ENCODE data around the gene FZR1. TPM values are rescaled to one million over a fixed set of nuclear protein-coding genes. Genes with fewer than 3 reads are reported as not detected.

Gene FZR1
- total and polyA plus RNA-seq, 9 of the 15 experiments (the other 6 are each of a cell fraction or from before 2014, with no cell fraction given): 0.18 to 48.0 (median 22.2) TPM

DNA sequence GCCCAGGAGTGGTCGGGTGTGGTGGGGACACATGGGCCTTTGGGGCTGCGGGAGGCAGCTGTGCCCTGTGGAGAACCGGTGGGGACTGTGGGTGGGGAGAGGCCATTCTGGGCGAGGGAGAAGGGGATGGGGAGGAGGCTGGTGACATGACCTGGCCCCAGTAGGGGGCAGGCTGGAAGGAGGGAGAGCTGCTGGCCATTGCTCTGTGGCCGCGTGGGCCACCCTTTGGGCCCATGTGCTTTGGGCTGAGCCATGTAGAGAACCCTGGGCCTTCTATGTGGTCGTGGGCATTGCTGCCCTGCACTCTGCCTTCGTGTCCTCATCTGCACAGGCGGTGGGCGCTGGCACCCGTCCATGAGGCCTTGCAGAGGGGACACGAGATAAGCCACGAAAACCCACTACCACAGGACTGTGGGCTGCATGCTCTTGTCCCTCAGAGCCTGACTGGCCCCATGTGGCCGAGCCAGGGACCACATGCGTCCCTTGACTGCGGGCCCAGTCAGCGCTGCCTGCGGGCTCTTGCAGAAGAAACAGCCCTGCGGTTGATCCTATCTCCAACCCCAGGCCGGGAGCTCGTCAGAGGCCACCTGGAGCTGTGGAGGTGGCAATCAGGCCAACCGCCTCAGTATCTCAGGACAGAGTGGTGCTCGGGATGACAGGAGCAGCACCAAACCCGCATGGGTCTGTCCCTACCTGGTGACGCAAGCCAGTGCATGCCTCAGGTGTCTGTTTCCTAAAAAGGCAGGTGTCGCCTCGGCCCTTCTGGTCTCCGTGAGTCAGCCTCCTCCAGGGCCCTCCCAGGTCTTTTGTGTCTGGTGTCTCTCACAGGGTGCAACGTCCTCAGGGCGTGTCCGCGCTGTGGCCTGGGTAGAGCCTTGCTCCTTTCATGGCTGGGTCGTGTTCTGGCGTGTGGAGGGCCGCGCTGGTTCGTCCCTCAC, 14.3 kb downstream of the FZR1 start (continued):
- peak in 1 of 2 experiments; percentile 94; a peak in 1 of 4 replicates for TF ChIP-seq TEAD1 (CRISPR knock-in tag; IDR thresholded peaks at IDR 0.05)
- TF ChIP-seq, protein P1, sequence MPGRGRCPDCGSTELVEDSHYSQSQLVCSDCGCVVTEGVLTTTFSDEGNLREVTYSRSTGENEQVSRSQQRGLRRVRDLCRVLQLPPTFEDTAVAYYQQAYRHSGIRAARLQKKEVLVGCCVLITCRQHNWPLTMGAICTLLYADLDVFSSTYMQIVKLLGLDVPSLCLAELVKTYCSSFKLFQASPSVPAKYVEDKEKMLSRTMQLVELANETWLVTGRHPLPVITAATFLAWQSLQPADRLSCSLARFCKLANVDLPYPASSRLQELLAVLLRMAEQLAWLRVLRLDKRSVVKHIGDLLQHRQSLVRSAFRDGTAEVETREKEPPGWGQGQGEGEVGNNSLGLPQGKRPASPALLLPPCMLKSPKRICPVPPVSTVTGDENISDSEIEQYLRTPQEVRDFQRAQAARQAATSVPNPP (IDR thresholded peaks at IDR 0.05; ENCODE audit: borderline replicate concordance, insufficient read depth, insufficient read length): no peak
- TF ChIP-seq, protein P2, sequence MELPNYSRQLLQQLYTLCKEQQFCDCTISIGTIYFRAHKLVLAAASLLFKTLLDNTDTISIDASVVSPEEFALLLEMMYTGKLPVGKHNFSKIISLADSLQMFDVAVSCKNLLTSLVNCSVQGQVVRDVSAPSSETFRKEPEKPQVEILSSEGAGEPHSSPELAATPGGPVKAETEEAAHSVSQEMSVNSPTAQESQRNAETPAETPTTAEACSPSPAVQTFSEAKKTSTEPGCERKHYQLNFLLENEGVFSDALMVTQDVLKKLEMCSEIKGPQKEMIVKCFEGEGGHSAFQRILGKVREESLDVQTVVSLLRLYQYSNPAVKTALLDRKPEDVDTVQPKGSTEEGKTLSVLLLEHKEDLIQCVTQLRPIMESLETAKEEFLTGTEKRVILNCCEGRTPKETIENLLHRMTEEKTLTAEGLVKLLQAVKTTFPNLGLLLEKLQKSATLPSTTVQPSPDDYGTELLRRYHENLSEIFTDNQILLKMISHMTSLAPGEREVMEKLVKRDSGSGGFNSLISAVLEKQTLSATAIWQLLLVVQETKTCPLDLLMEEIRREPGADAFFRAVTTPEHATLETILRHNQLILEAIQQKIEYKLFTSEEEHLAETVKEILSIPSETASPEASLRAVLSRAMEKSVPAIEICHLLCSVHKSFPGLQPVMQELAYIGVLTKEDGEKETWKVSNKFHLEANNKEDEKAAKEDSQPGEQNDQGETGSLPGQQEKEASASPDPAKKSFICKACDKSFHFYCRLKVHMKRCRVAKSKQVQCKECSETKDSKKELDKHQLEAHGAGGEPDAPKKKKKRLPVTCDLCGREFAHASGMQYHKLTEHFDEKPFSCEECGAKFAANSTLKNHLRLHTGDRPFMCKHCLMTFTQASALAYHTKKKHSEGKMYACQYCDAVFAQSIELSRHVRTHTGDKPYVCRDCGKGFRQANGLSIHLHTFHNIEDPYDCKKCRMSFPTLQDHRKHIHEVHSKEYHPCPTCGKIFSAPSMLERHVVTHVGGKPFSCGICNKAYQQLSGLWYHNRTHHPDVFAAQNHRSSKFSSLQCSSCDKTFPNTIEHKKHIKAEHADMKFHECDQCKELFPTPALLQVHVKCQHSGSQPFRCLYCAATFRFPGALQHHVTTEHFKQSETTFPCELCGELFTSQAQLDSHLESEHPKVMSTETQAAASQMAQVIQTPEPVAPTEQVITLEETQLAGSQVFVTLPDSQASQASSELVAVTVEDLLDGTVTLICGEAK (IDR thresholded peaks at IDR 0.05): no peak
- TF ChIP-seq, protein P2 (CRISPR knock-in tag; IDR thresholded peaks at IDR 0.05): peak; percentile 60; the same call in 1 of the 2 replicates
- no peak for TF ChIP-seq ZNF146 (CRISPR knock-in tag; IDR thresholded peaks at IDR 0.05; ENCODE audit: unreplicated experiment)
- peak; percentile 78; the same call in 1 of the 2 replicates for TF ChIP-seq MTA3 (IDR thresholded peaks at IDR 0.05; ENCODE audit: borderline replicate concordance)
- TF ChIP-seq POLR2AphosphoS5 (IDR thresholded peaks at IDR 0.05; ENCODE audit: control insufficient read depth, insufficient read depth, low read depth, low read length): peak; percentile 77
- no peak for TF ChIP-seq NFIX (CRISPR knock-in tag; IDR thresholded peaks at IDR 0.05; ENCODE audit: low read depth)
- TF ChIP-seq CREB1 (IDR thresholded peaks at IDR 0.05): peak; percentile 69; the same call in 1 of the 2 replicates
- peak; percentile 87; the same call in 1 of the 2 replicates for TF ChIP-seq CREB1 (CRISPR knock-in tag; IDR thresholded peaks at IDR 0.05)
- TF ChIP-seq TRIM28 (IDR thresholded peaks at IDR 0.05): peak; percentile 32; the same call in 1 of the 2 replicates
- no peak for TF ChIP-seq ZFPM2 (CRISPR knock-in tag; IDR thresholded peaks at IDR 0.05)
- TF ChIP-seq CTBP1 (IDR thresholded peaks at IDR 0.05; ENCODE audit: borderline replicate concordance): peak; percentile 96
- 0 out of 2 replicates have a peak, but pooled peaks have one; percentile 46 for TF ChIP-seq TCF7 (IDR thresholded peaks at IDR 0.05; ENCODE audit: borderline replicate concordance)
- peak; percentile 80 for TF ChIP-seq ARID1B (IDR thresholded peaks at IDR 0.05)
- peak; percentile 31 to 68; a peak in 3 of 4 replicates for TF ChIP-seq TRIM24 (IDR thresholded peaks at IDR 0.05)
- peak; percentile 65; the same call in 1 of the 2 replicates for TF ChIP-seq STAT5A (IDR thresholded peaks at IDR 0.05; ENCODE audit: borderline replicate concordance, low read length)
- no peak for TF ChIP-seq ZNF239 (CRISPR knock-in tag; IDR thresholded peaks at IDR 0.05)
- TF ChIP-seq STAT5B (CRISPR knock-in tag; IDR thresholded peaks at IDR 0.05): no peak
